Astrocyte of the hippocampus (primary cell): ENCODE measurements around the gene CST8.
"Not testable (repeated sequence)": the region's sequence is repeated elsewhere in the genome, so short reads cannot be mapped to it uniquely, and the experiment has no call there.

Source experiments
- DNase-seq: peaks from one replicate; pipeline ENCODE4 v3.0.0; 2011; ENCODE audit warnings: low read depth, low spot score

CST8 gene, protein sequence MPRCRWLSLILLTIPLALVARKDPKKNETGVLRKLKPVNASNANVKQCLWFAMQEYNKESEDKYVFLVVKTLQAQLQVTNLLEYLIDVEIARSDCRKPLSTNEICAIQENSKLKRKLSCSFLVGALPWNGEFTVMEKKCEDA

DNA sequence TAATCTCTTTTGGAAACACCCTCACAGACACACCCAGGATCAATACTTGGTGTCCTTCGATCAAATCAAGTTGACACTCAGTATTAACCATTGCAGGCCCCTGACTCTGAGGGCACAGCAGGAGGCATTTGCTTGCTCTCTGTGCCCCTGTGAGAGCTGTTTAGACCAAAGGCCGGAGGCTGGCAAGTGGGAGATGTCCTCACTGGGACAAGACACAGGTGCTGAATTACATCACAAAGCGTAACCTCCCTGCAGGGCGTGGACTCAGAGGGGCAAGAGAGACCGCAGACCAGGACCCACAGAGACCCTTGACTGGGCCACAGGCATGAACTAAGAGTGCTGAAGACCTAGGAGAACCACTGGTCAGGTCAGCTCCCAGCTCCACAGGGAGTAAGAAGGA is at the start of gene CST8:
TSS of gene CST8 (plus strand) at position 301 of the 400 bp plus-strand sequence. CDS start 551 bp downstream, outside the sequence.
- no peak for DNase-seq

- peak; percentile 81 for DNase-seq
Observed at GRCh38 chr20:23441850-23442313, 49.0 kb upstream of the CST8 start.

GRCh38 chr20:23442436-23442835 is 48.5 kb upstream of the CST8 start:
- no peak for DNase-seq

DNA sequence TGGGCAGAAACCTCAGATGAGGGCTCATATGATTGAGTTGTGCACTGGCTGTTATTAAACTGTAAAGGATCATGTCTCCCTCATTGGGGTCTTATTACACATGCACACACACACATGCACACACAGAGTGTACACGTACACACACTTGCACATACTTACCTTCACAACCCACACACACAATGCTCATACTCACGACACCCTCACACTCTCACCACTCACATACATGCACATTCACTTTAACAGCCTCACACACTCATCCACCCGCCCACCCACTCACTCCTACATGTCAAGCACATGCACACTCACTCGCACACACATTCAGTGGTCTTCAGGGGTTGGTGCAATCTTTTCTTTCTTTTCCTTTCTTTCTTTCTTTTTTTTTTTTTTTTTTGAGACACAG is 46.1 kb upstream of the CST8 start:
- no peak for DNase-seq

DNA sequence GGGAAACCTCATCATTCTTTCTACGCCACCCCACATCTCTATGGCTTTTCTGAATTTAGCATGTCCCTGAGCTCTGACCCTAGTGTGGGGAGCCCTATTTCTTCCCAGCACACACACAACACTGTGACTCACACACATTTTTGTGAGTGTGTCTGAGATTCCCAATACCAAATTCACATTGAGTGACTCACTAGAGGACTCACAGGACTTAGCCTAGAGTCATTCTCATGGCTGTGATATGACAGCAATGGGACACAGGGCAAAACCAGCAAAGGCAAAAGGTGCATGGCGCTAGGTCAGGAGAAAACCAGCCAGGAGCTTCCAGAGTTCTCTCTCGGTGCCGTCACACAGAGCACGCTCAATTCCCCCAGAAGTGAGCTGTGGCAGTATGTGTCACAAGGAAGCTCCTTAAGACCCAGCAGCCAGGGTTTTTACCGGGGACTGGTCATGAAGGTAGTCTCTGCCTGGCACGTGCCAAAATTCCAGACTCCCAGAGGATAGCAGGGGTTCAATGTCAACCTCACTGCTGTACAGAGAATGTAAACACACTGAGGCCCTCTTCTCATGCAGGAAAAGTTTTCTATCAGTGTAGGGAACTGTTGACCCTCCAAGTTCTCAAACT is 45.2 kb upstream of the CST8 start:
- DNase-seq = peak; percentile 68

GRCh38 chr20:23446505-23446904 is 44.4 kb upstream of the CST8 start:
- DNase-seq = peak; percentile 38

GRCh38 chr20:23448167-23448566 is 42.8 kb upstream of the CST8 start:
- DNase-seq = no peak

DNA sequence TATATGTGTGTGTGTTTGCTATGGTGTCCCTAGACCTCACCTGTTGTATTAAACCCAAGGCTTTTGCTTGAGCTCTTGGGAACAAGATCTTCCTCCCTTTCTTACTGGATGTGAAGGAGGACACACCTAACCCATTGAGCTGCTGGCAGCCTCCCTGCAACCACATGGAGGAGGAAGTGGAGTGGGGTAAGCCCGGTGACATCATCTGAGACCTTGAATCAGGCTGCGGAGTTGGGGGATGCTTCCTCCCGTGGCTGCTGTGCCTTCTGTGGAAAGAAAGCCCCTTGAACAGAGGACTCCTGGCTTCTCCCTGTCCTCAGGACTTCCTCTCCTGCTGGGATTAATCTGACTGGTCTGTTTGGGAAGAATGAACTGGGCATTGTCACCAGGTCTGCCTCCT is 41.5 kb upstream of the CST8 start:
- DNase-seq = no peak

- no peak for DNase-seq
Observed at GRCh38 chr20:23450877-23451276, 40.0 kb upstream of the CST8 start.

- DNase-seq = no peak
Observed at GRCh38 chr20:23451956-23452487, 38.9 kb upstream of the CST8 start.

DNA sequence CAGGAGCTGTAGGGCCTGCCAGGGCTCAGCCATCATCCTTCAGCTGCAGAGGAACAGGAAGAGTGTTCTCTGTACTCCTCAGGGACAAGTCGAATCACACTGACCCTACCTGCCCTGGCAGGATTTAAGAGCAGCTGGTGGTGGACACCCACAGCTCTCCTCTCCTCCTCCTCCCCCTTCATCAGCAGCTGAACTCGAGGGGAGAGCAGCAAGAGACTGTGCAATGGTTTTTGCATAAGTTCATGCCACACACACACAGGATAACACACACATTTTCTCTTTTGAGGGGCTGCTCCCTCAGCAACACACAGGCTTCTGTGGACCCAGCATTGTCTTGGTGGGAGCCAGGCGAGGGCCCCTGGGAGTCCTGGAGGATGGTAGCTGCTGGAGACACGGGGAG is 38.1 kb upstream of the CST8 start, which contains the start of gene CST11:
TSS of gene CST11 (minus strand) at position 101 of the 400 bp plus-strand sequence. CDS start at position 36, 65 bp downstream.
- no peak for DNase-seq

DNA sequence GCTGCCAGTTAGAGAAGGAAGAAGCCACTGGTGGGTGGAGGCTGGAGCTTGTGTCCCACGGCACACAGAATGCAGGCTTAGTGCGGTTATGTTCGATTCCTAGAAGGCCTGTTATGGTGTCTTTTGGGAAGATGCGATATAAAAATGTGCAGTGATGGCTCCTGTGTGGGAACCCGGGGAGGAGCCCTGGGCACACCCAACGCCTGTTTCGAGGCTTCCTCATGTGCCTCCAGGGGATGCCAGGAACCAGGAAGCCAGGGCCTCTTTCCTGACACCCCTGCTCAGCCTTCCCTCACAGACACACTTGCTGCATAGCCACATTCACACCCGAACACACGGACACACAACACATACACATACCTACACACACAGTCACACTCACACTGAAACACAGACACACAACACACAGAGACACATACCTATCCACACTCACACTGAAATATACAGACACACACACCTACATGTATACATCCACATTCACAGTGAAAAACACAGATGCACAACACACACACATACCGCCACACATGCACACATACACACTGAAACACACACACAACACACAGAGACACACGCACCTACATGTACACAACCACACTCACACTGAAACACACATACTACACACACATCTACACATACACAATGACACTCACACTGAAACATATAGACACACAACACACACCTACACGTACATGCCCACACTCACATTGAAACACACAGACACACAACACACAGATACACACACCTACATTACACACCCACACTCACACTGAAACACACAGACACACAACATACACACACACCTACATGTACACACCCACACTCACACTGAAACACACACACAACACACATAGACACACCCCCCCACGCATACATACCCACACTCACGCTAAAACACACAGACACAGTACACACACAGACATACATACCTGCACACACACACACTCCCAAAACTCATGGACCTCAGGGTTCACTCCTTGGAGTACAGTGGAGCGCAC is 37.1 kb upstream of the CST8 start:
- no peak for DNase-seq

DNA sequence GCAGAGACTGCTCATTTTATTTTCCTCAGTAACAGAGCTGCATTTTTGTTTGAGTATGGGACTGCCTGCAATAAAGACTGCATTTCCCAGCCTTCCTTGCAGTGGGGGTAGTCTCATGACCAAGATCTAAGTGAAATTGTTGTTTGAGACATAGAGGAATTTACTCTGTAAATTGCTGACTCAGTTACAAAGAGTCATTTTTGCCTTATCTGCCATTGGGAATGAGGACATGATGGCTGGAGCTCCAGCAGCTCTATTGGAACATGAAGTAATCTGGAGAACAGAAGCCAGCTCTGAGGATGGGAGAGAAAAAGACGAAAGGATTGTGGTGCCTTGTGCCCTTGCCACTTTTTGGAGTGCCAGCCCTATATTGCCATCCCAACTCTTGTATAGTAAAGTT is 36.1 kb upstream of the CST8 start:
- DNase-seq = no peak

- DNase-seq = no peak
Observed at GRCh38 chr20:23455639-23456038, 35.3 kb upstream of the CST8 start.

DNA sequence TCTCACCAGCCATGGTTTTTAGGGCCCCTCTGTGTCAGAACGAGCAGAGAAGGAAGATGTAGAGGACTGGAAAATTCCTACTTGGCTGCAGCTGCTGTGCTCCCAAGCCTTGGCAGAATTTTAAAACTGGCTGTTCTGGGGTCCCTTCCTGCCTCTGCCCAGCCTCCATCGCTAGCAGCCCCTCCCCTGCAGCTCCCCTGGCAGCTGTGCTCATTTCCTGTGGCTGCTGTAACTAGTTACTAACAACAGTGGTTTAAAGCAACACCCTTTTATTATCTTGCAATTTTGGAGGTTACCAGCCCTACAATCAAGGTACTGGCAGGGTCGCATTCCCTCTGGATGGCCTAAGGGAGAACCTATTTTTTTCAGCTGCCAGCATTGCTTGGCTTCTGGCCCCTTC is 34.5 kb upstream of the CST8 start:
- DNase-seq = no peak

DNA sequence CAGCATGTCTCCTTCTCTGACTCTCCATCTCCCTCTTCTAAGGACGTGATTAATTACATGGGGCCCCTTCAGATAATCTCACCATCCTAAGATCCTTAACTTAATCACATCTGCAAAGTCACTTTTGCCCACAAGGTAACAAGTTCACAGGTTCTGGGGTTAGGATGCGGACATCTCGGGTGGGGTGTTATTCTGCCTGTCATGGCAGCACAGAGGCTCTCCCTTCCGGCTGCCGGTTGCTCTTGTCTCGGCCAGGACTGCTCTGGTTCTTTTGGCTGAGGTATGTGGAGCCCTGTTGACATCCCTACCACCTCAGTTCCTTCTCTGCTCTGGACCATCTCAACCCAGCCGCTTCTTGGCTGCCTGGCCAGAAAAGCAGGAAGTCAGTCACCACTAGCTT is 34.0 kb upstream of the CST8 start:
- no peak for DNase-seq

DNA sequence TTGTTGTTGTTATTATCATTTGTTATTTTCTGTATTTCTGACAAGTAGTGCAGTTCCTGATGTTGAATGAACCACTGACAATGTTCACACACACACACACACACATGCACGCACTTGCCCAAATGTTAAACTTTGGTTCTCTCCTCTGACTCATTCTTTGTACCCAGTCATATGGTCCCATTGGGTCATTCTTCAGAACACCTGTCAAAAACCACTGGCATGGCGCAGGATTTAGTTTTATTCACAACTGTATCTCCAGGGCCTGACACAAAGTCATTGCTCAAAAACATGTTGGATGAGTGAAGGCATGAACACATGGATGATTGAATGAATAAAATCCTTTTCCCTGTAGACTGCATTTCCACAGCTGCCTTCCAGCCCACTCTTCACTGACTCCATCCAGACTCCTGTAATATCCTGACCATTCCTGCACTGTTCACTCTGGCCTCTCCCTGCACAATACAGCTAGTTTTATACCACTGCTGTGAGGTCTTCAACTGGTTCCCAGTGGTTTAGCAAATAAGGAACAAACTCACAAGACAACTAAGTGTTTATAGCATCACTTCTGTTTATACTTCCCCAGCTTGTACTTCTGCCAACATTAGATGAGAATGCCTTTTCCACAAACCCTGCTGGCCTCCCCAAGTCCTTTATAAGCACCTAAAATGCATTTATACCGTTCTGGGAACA is 31.3 kb upstream of the CST8 start:
- DNase-seq = no peak

GRCh38 chr20:23461180-23461579 is 29.7 kb upstream of the CST8 start:
- no peak for DNase-seq

GRCh38 chr20:23466961-23467360 is 24.0 kb upstream of the CST8 start:
- DNase-seq = not testable (repeated sequence)

- DNase-seq = not testable (repeated sequence)
Observed at GRCh38 chr20:23472306-23472705, 18.6 kb upstream of the CST8 start.

- DNase-seq = not testable (repeated sequence)
Observed at GRCh38 chr20:23473293-23473692, 17.6 kb upstream of the CST8 start.
